Keratinocyte (primary cell): ENCODE data around the gene MIDN.

Source experiments
- CTCF ChIP-seq, 3 experiments: IDR thresholded peaks in 1 of 3; conservative IDR thresholded peaks in 1 of 3; optimal IDR thresholded peaks in 1 of 3; 2 replicates in 2 of 3; 3 replicates in 1 of 3; pipeline versions ENCODE3 to v1.5.1; 2011; ENCODE audit warnings: low read length in 3 of 3, mild to moderate bottlenecking in 3 of 3, moderate library complexity in 2 of 3, control low read depth in 1 of 3, inconsistent platforms in 1 of 3; ENCODE audit not compliant: insufficient read depth in 2 of 3; ENCODE audit errors: extremely low read depth in 1 of 3
- EZH2 ChIP-seq: IDR thresholded peaks from one replicate; pipeline ENCODE4 v1.6.1; 2012; ENCODE audit warnings: inconsistent platforms, mild to moderate bottlenecking, low read length, moderate library complexity

- no peak for TF ChIP-seq CTCF (optimal IDR thresholded peaks at IDR 0.05 in 1 of 3, IDR thresholded peaks at IDR 0.05 in 1 of 3, conservative IDR thresholded peaks at IDR 0.05 in 1 of 3; ENCODE audit: extremely low read depth in 1 of 3, insufficient read depth in 2 of 3, low read length in 3 of 3)
- peak; percentile 40 for TF ChIP-seq EZH2
Measured at GRCh38 chr19:1295169-1296012, 47.0 kb downstream of the MIDN start.
